CD4-positive, alpha-beta T cell treated with Interferon alpha-2 for 1 hour (primary cell): ENCODE measurements around the gene NDUFS2.
"Not testable (repeated sequence)": the region's sequence is repeated elsewhere in the genome, so short reads cannot be mapped to it uniquely, and the experiment has no call there.

Experiments used
- DNase-seq, 2 donors: peaks; one replicate each; pipeline ENCODE4 v3.0.0-alpha.2; 2020 to 2022

NDUFS2 gene

DNA sequence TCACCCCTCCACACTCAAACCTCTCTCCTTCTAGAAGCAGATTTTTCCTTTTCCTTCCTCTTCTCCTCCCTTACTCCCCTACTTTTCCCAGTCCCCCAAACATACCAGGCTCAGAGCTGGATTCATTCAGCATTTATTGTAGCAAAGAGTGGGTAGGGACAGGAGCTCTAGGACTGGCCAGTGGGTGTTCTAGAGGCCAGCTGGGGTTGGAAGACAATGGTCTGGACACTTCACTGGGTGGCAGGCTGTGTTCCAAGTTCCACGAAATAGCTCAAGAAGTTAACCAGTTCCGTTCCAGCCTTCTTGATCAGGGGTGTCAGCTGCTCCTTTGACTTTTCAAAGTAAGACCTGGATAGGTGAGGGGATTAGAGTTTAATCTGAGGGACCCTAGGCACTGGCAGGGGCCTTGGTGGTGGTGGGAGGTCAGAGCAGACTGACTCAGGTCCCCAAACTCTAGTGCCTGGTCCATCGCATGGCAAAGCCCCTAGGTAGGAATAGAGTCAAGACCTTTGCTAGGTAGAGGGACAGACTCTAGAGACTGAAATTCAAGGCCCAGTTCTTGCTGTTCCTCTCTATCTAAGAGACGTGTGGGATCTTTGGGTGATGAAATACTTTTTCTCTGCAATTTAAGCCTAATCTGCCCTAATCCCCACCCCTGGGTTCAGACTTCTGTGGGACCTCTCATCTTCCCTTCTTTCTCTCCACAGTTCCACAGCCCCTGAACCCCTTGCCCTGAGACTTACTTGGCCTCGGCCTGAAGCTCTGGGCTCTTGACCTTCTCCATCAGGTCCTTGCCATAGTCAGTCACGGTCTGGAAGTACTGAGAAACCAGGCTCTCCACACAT lies 20.2 kb downstream of the NDUFS2 start:
- DNase-seq, result no peak

GRCh38 chr1:161223805-161224694 lies 21.9 kb downstream of the NDUFS2 start:
- no peak for DNase-seq

DNA sequence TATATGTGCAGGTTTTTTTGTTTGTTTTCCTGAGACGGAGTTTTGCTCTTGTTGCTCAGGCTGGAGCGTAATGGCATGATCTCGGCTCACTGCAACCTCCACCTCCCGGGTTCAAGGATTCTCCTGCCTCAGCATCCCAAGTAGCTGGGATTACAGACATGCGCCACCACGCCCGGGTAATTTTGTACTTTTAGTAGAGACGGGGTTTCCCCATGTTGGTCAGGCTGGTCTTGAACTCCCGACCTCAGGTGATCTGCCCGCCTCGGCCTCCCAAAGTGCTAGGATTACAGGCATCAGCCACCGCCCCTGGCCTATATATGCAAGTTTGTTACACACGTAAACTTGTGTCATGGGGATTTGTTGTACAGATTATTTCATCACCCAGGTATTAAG lies 22.5 kb downstream of the NDUFS2 start:
- DNase-seq, result not testable (repeated sequence)

- no peak for DNase-seq
These were observed 23.0 kb downstream of the NDUFS2 start for GRCh38 chr1:161225178-161225533.

GRCh38 chr1:161225534-161226319 lies 23.6 kb downstream of the NDUFS2 start, which contains the start of gene TOMM40L:
Gene TOMM40L, plus strand, starts transcription at chr1:161226060. Its CDS starts 430 bp downstream, at chr1:161226490.
- peak; percentile 97 for DNase-seq

GRCh38 chr1:161226320-161226711 lies 24.1 kb downstream of the NDUFS2 start:
- DNase-seq, result no peak

GRCh38 chr1:161226759-161227158 lies 24.6 kb downstream of the NDUFS2 start:
- DNase-seq, result no peak

DNA sequence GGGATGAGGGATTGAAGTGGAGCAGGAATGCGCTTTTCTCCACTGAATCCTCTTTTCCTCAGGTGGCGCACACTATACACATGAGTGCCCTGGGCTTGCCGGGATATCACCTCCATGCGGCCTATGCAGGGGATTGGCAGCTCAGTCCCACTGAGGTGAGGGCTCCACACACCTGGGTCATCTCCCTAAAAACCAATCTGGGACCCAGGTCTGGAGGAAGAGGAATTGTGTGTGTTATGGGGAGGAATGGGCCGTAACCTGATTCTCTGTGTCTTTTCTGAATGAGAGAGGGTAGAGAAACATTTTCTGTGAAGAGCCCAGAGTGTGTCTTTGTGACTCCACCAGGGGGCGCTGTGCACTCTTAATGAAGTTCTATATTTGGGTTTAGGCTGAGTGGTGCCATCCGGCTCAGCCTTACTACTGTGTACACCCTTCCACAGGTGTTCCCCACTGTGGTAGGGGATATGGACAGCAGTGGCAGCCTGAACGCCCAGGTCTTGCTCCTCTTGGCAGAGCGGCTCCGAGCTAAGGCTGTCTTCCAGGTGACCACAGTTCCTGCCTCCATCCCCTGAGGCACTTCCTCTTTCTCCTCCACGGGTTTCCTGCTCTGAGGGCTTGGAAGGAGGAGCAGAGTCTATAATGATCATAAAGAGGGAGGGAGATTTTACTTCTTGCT lies 25.2 kb downstream of the NDUFS2 start:
- DNase-seq, result peak; percentile 85 to 89

DNA sequence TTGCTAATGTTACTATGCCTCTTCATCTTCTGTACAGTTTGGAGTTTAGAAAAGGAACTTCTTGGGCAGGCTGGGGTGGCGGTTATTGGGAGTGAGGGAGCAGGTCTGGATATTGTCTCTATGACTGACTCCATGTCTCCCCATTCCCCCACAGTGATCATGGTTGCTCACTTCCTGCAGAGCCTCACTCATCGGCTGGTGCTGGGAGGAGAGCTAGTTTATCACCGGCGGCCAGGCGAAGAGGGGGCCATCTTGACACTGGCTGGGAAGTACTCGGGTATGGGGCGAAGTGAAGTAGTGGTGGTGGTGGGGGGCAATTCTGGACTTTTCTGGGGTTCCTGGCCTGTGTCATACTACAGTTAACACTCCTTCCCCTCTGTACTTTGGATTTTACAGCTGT lies 25.9 kb downstream of the NDUFS2 start:
- DNase-seq, result no peak

GRCh38 chr1:161229896-161230295 lies 27.7 kb downstream of the NDUFS2 start:
- no peak for DNase-seq

DNA sequence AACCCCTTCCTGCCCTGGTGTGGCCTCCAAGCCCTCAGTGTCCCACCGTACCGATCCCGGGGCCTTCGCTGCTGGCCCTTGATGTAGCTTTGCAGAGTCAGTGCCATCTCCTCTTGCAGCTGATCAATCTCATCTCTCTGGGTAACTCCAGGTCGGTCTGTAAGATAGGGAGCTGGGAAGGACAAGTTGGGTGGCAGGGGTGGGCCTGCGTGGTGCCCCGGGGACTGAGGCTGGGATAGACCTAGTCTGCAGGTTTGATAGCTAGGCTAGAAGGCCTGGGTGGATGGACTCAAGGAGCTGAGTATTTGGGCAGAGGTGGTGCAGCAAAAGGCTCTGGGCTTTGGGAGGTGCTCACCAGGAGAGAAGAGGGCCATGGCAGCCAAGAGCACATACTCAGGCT lies 28.6 kb downstream of the NDUFS2 start:
- no peak for DNase-seq

DNA sequence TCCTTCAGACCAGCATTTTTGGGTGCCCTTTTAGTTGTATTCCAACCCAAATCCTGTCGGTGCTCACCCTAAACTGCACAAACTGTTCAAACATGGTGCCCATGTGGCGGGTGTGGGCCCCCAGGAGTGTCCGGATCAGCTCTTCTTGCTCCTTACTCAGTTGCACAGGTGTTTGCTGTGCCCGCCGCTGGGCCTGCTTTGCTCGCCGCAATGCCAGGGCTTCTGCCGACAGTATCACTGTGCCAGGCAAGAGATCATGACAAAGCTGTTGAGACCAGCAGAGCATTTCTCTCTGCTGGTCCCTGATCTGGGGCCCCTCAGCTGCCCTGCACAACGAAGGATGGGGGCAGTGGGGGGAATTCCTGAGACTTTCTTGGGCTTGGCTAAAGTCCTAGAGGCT lies 30.9 kb downstream of the NDUFS2 start:
- no peak for DNase-seq

- DNase-seq, result no peak
These were observed 34.0 kb downstream of the NDUFS2 start for GRCh38 chr1:161235957-161236775.

GRCh38 chr1:161238039-161238473 lies 35.9 kb downstream of the NDUFS2 start, which contains the start of gene NR1I3:
Gene NR1I3, minus strand, starts transcription at chr1:161238203. Its CDS starts 1,638 bp downstream, at chr1:161236565.
- DNase-seq, result no peak

- no peak for DNase-seq
These were observed 39.5 kb downstream of the NDUFS2 start for GRCh38 chr1:161241682-161242081.

DNA sequence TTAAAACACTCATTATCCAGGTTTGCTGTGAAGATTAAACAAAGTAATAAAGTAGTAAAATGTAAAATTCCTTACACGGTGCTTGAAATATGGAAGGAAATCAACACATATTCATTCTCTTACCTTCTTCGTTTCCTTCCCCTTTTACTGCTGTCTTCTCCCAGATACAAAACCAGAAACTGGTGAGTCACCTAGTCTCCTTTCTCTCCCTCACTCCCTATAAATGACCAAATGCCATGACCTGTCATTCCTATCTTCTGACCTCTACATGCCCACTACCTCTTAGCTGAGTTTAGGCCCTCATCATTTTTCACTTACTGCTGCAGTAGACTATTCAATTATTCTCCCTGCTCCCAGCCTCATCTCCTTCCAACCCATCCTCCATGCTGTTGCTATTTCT lies 40.1 kb downstream of the NDUFS2 start:
- no peak for DNase-seq

DNA sequence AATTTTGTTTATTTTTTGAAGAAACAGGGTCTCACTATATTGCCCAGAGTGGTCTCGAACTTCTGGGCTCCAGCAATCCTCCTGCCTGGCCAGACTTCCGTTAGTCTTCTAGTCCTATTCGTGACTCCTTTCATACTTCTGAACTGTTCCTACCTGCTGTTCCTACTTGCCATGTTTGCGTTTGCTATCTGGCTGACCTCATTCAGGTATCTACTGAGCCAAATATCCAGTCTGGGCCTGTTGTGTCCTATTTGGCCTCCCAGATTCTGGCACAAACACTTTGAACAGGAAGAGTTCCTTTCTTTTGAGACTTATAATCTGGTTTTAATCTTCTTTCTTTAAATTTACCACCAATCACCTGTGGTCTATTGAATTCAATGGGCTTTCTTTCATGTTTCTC lies 42.7 kb downstream of the NDUFS2 start:
- no peak for DNase-seq

DNA sequence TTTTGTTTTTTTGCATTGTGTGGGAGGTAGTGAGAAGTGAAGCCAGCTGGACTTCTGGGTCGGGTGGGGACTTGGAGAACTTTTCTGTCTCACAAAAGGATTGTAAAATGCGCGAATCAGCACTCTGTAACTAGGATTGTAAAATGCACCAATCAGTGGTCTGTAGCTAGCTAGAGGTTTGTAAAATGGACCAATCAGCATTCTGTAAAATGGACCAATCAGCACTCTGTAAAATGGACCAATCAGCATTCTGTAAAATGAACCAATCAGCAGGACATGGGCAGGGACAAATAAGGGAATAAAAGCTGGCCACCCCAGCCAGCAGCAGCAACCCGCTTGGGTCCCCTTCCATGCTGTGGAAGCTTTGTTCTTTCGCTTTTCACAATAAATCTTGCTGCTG lies 47.9 kb downstream of the NDUFS2 start:
- not testable (repeated sequence) for DNase-seq

DNA sequence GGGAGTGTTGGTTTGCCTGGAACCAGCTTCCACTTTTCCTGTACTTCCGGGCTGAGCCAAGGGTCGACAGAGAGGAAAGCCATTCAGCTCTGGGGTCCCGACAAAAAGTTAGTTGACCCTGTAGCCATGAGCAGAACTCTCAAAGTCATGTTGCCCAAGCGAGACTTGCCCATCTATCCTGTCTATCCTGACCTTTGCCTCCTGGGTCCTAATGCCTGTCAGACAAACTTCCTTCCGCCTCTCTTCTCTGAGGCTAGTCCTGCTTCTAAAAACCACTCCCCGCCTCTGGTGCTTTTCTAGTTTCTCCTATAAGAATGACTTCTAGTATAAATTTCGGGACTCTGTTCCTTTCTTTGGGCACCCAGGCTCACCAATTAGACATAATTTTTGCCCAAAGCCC lies 48.7 kb downstream of the NDUFS2 start:
- no peak for DNase-seq

GRCh38 chr1:161251579-161251978 lies 49.4 kb downstream of the NDUFS2 start:
- no peak for DNase-seq

DNA sequence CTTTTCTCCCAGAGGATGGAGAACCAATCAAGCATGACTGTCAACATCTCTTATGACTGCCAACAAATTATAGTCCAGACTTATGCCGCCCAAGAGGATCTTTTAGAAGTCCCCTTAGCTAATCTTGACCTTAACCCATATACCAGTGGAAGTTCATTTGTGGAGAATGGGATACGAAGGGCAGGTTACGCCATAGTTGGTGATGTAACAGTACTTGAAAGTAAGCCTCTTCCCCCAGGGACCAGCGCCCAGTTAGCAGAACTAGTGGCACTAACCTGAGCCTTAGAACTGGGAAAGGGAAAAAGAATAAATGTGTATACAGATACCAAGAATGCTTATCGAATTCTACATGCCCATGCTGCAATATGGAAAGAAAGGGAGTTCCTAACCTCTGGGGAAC lies 53.1 kb downstream of the NDUFS2 start:
- DNase-seq, result not testable (repeated sequence)
